Hepatocyte (in vitro differentiated cells): ENCODE results near the gene NFILZ.

Source experiments
- CTCF ChIP-seq: fragments of 200-600 bp; sonication (generic); IDR thresholded peaks from 2 replicates; pipeline ENCODE4 v1.5.1; 2016; ENCODE audit warnings: antibody characterized with exemption, mild to moderate bottlenecking; ENCODE audit not compliant: poor library complexity
- EZH2phosphoT487 ChIP-seq: fragments of 200-600 bp; sonication (generic); IDR thresholded peaks from one replicate; pipeline ENCODE4 v1.6.1; 2018; ENCODE audit warnings: antibody characterized with exemption, mild to moderate bottlenecking, low read depth, moderate library complexity; ENCODE audit not compliant: unreplicated experiment, severe bottlenecking

GRCh38 chr19:8641908-8642547, 11.6 kb downstream of the NFILZ start:
- peak; percentile 59 for TF ChIP-seq CTCF
- TF ChIP-seq EZH2phosphoT487, result no peak
